MM.1S (cell line): ENCODE data around the gene CMBL.

Source experiments
- DNase-seq: peaks from one replicate; pipeline ENCODE4 v3.0.0-alpha.2; 2015
- H2AFZ ChIP-seq: fragments of 300-600 bp; sonication (generic); 2 replicates; pipeline ENCODE4 v1.6.0; 2016; ENCODE audit warnings: antibody characterized with exemption, low read length
- H3F3A ChIP-seq: fragments of 300-600 bp; sonication (generic); 2 replicates; pipeline ENCODE4 v1.6.1; 2016; ENCODE audit warnings: mild to moderate bottlenecking, antibody characterized with exemption, low read length, moderate library complexity, mixed read lengths; ENCODE audit not compliant: insufficient read depth
- H3K27ac ChIP-seq: fragments of 300-600 bp; sonication (generic); 2 replicates; pipeline ENCODE4 v1.5.1; 2016; ENCODE audit warnings: mild to moderate bottlenecking, low read length
- H3K27me3 ChIP-seq: fragments of 300-600 bp; sonication (generic); replicated peaks from 2 replicates; pipeline ENCODE4 v1.6.0; 2016; ENCODE audit warnings: low read length; ENCODE audit not compliant: insufficient read depth
- H3K36me3 ChIP-seq: fragments of 300-600 bp; sonication (generic); replicated peaks from 2 replicates; pipeline ENCODE4 v1.6.1; 2016; ENCODE audit warnings: mild to moderate bottlenecking, low read length, mixed read lengths; ENCODE audit not compliant: insufficient read depth
- H3K4me1 ChIP-seq: fragments of 300-600 bp; sonication (generic); 2 replicates; pipeline ENCODE4 v1.6.1; 2016; ENCODE audit warnings: low read length, mixed read lengths
- H3K4me2 ChIP-seq: fragments of 300-600 bp; sonication (generic); 2 replicates; pipeline ENCODE4 v1.6.0; 2016; ENCODE audit warnings: low read depth, low read length
- H3K4me3 ChIP-seq: fragments of 300-600 bp; sonication (generic); 2 replicates; pipeline ENCODE4 v1.5.1; 2016; ENCODE audit warnings: low read length, mixed read lengths
- H3K79me2 ChIP-seq: fragments of 300-600 bp; sonication (generic); 2 replicates; pipeline ENCODE4 v1.6.1; 2016; ENCODE audit warnings: mixed run types, low read length, mixed read lengths
- H3K9ac ChIP-seq: fragments of 300-600 bp; sonication (generic); 2 replicates; pipeline ENCODE4 v1.6.1; 2016; ENCODE audit warnings: low read length, mixed read lengths
- H3K9me2 ChIP-seq: fragments of 300-600 bp; sonication (generic); replicated peaks from 2 replicates; pipeline ENCODE4 v1.6.1; 2016; ENCODE audit warnings: mild to moderate bottlenecking, low read length, mixed read lengths; ENCODE audit not compliant: insufficient read depth
- H3K9me3 ChIP-seq: fragments of 300-600 bp; sonication (generic); replicated peaks from 2 replicates; pipeline ENCODE4 v1.6.1; 2016; ENCODE audit warnings: mild to moderate bottlenecking, low read length, mixed read lengths; ENCODE audit not compliant: insufficient read depth
- H4K20me1 ChIP-seq: fragments of 300-600 bp; sonication (generic); 2 replicates; pipeline ENCODE4 v1.6.1; 2016; ENCODE audit warnings: mild to moderate bottlenecking, low read length, moderate library complexity, mixed read lengths; ENCODE audit not compliant: insufficient read depth
- CTCF ChIP-seq: fragments of 300-600 bp; sonication (generic); IDR thresholded peaks from 2 replicates; pipeline ENCODE4 v1.5.1; 2016; ENCODE audit warnings: antibody characterized with exemption, low read length, mixed read lengths
- EZH2 ChIP-seq: fragments of 300-600 bp; sonication (generic); optimal IDR thresholded peaks from 2 replicates; pipeline ENCODE3; 2017; ENCODE audit warnings: low read depth, mild to moderate bottlenecking, antibody characterized with exemption, low read length, mixed read lengths
- EZH2phosphoT487 ChIP-seq: fragments of 300-600 bp; sonication (generic); IDR thresholded peaks from 2 replicates; pipeline ENCODE4 v1.6.1; 2018; ENCODE audit warnings: antibody characterized with exemption, low read length

CMBL gene

DNA sequence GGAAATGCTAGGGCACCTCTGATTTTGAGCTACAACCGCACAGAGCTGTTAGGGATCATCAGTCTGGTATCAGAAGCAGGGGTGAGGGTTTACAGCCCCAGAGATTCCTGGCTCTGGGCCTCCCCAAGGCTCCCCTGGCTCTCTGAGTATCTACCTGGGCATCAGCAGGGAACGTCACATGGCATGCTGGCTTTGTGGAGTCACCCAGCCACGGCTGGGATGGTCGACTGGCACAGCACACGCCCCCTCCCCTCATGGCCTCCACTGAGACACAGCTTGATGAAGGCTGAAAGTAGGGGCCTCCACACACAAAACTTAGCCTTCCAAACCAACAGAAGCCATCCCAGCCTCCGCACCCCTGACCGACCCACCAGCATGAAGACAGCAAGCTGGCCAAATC, 74.7 kb downstream of the CMBL start:
- H3K9me3 ChIP-seq, result no peaks in the 10 kb centered on the region
- no peak overlapping the region for H3K27ac ChIP-seq
- no peaks in the 10 kb centered on the region for H3F3A ChIP-seq
- DNase-seq, result no peak
- no peaks in the 10 kb centered on the region for H3K27me3 ChIP-seq
- no peaks in the 10 kb centered on the region for H3K79me2 ChIP-seq
- H3K9me2 ChIP-seq, result no peaks in the 10 kb centered on the region
- no peak overlapping the region for H3K4me3 ChIP-seq
- H3K9ac ChIP-seq, result no peak overlapping the region
- no peaks in the 10 kb centered on the region for H3K4me1 ChIP-seq
- H3K4me2 ChIP-seq, result no peak overlapping the region
- H3K36me3 ChIP-seq, result no peaks in the 10 kb centered on the region
- no peak overlapping the region for H2AFZ ChIP-seq
- no peaks in the 10 kb centered on the region for H4K20me1 ChIP-seq
- TF ChIP-seq EZH2, result no peak
- no peak for TF ChIP-seq CTCF
- no peak for TF ChIP-seq EZH2phosphoT487

- H3K9me3 ChIP-seq, result no peaks in the 10 kb centered on the region
- H3F3A ChIP-seq, result no peaks in the 10 kb centered on the region
- no peak overlapping the region for H3K9ac ChIP-seq
- no peaks in the 10 kb centered on the region for H3K4me1 ChIP-seq
- no peaks in the 10 kb centered on the region for H4K20me1 ChIP-seq
- H3K9me2 ChIP-seq, result no peaks in the 10 kb centered on the region
- DNase-seq, result no peak
- H3K4me2 ChIP-seq, result no peak overlapping the region
- TF ChIP-seq CTCF (no peak), EZH2phosphoT487 (no peak), EZH2 (no peak)
- H3K27ac ChIP-seq, result no peak overlapping the region
- no peak overlapping the region for H3K4me3 ChIP-seq
- no peak overlapping the region for H2AFZ ChIP-seq
- no peaks in the 10 kb centered on the region for H3K79me2 ChIP-seq
- H3K36me3 ChIP-seq, result no peaks in the 10 kb centered on the region
- H3K27me3 ChIP-seq, result no peaks in the 10 kb centered on the region
Observed at GRCh38 chr5:10232386-10232785, 75.3 kb downstream of the CMBL start.

DNA sequence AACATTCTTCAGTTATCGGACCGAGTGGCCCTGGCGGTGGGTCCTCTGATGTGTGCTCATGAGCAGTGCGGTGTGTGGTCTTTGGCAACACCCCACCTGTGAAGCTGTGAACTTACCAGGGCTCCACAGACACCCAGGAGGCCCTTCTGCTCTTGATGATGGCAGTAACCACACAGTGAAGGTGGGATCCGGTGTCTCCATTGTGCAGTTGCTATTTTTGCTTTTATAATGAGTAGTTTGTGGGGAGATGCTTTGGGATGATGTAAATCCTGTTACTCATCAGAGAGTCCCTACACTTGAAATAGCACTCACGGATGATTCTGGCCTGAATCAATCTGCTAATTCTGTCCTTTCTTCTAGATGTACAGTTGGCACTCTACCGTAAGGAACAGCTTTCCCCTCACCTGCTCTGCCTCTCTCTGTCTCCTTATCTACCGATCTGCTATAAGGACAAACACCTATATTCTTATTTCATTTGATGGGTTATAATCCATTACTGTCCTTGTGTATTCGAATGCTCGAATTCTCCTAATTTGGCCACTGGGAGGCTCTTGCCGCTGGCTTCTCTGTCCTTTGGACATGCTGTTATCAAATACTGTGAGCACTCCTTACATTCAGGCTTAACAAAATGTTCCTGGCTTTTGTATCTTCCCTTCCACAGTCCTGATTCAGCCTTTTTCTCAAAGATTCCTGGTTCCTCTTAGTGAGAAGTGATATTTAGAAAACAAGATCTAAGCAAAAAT, 78.2 kb downstream of the CMBL start:
- H3K27ac ChIP-seq, result no peak overlapping the region
- no peak overlapping the region for H2AFZ ChIP-seq
- no peak for TF ChIP-seq CTCF
- no peak for TF ChIP-seq EZH2
- TF ChIP-seq EZH2phosphoT487, result no peak
- no peaks in the 10 kb centered on the region for H3K36me3 ChIP-seq
- no peak for DNase-seq
- H3K4me2 ChIP-seq, result no peak overlapping the region
- no peaks in the 10 kb centered on the region for H3K9me2 ChIP-seq
- no peak overlapping the region for H3K4me3 ChIP-seq
- no peaks in the 10 kb centered on the region for H3K27me3 ChIP-seq
- no peaks in the 10 kb centered on the region for H3K79me2 ChIP-seq
- no peaks in the 10 kb centered on the region for H3K4me1 ChIP-seq
- no peaks in the 10 kb centered on the region for H4K20me1 ChIP-seq
- H3K9ac ChIP-seq, result no peak overlapping the region
- no peaks in the 10 kb centered on the region for H3K9me3 ChIP-seq
- H3F3A ChIP-seq, result no peaks in the 10 kb centered on the region
